OCI-LY1 (cell line): ENCODE data around the gene STK11.

Source experiments
- CTCF ChIP-seq: fragments of 200-600 bp; sonication (generic), shearing (Covaris generic); IDR thresholded peaks from 2 replicates; pipeline ENCODE4 v1.5.1; 2017; ENCODE audit warnings: mild to moderate bottlenecking, antibody characterized with exemption, low read length, moderate library complexity, mixed read lengths
- EZH2 ChIP-seq: fragments of 200-600 bp; sonication (generic), shearing (Covaris generic); IDR thresholded peaks from 2 replicates; pipeline ENCODE4 v1.8.0; 2017; ENCODE audit warnings: borderline replicate concordance, mixed run types, mild to moderate bottlenecking, antibody characterized with exemption, low read length, moderate library complexity, mixed read lengths

- TF ChIP-seq EZH2 = no peak
- no peak for TF ChIP-seq CTCF
Measured at GRCh38 chr19:1158885-1159448, 46.6 kb upstream of the STK11 start.
